Dendritic cell treated with granulocyte-macrophage colony-stimulating factor and Interleukin-4, amounts not matched to agents 40 ng/mL and 50 ng/mL, for 4 days (primary cell): ENCODE measurements around the gene PTH1R.

Source experiments
- H3K27ac Mint-ChIP-seq: one replicate; pipeline ENCODE4 v1.8.0; 2022; ENCODE audit warnings: mild to moderate bottlenecking, mixed read lengths
- H3K27me3 Mint-ChIP-seq: one replicate; pipeline ENCODE4 v1.8.0; 2022; ENCODE audit warnings: mild to moderate bottlenecking, mixed read lengths
- H3K36me3 Mint-ChIP-seq: one replicate; pipeline ENCODE4 v1.8.0; 2022; ENCODE audit warnings: low read depth, mixed read lengths
- H3K4me1 Mint-ChIP-seq: one replicate; pipeline ENCODE4 v1.8.0; 2022; ENCODE audit warnings: low read depth, mixed read lengths
- H3K4me3 Mint-ChIP-seq: one replicate; pipeline ENCODE4 v1.8.0; 2022; ENCODE audit warnings: mild to moderate bottlenecking, moderate library complexity, mixed read lengths
- H3K9me3 Mint-ChIP-seq: one replicate; pipeline ENCODE4 v1.8.0; 2022; ENCODE audit warnings: mixed read lengths
- intact Hi-C: fragments of 100-400 bp; cut with micrococcal nuclease; formaldehyde crosslinking; loops from one replicate; pipeline ENCODE4 v1.15.0; 2022

Gene PTH1R

GRCh38 chr3:46930166-46930944 lies 52.8 kb downstream of the PTH1R start:
- H3K4me1 Mint-ChIP-seq, result peaks cover 94% of the 10 kb centered on the region
- intact Hi-C loops, result no loop called here
- H3K9me3 Mint-ChIP-seq, result peaks cover 11% of the 10 kb centered on the region
- peaks cover 39% of the 10 kb centered on the region for H3K36me3 Mint-ChIP-seq
- no peaks in the 10 kb centered on the region for H3K27me3 Mint-ChIP-seq
- peak overlapping the region; percentile 85 for H3K27ac Mint-ChIP-seq
- peak overlapping the region; percentile 37 for H3K4me3 Mint-ChIP-seq

GRCh38 chr3:46930945-46931403 lies 53.5 kb downstream of the PTH1R start:
- peaks cover 11% of the 10 kb centered on the region for H3K9me3 Mint-ChIP-seq
- peak overlapping the region; percentile 85 for H3K27ac Mint-ChIP-seq
- intact Hi-C loops, result no loop called here
- no peaks in the 10 kb centered on the region for H3K27me3 Mint-ChIP-seq
- H3K36me3 Mint-ChIP-seq, result peaks cover 39% of the 10 kb centered on the region
- H3K4me1 Mint-ChIP-seq, result peaks cover 94% of the 10 kb centered on the region
- peak overlapping the region; percentile 37 for H3K4me3 Mint-ChIP-seq

DNA sequence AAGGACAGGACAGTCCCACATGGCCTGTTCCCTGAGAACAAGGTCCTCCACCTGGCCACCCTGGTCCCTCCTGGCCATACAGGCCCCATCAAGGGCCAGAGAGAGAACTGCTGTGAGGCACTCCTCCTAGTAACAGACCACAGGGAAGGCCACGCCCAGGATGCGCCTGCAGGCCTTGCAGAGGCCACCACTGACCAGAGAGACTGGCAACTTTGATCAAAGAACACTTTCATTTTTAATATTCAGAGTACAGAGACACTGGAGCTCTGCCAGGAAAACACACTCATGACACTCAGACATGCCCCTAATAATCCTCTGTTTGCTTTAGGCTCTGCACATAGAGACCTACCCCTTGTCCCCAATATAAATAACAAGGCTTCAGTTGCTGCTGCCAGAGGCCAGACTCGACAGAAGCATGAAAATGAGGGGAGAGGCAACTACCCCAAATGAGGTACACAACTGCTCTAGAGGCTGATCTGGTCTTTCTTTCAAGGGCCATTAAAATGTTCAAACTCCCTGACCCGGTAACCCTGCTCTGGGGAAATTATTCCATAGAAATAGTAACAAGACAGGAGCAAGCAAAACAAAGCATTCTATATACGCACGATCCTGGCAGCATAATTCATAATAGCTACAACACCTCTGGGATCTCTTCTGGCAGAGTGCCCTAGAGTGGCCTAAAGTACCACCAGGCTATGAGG lies 54.3 kb downstream of the PTH1R start:
- H3K4me1 Mint-ChIP-seq, result peaks cover 94% of the 10 kb centered on the region
- H3K27me3 Mint-ChIP-seq, result no peaks in the 10 kb centered on the region
- peaks cover 40% of the 10 kb centered on the region for H3K36me3 Mint-ChIP-seq
- peak overlapping the region; percentile 85 for H3K27ac Mint-ChIP-seq
- H3K4me3 Mint-ChIP-seq, result peak overlapping the region; percentile 51
- intact Hi-C loops, result loop anchor here (2.0 kb wide), 1 partner anchor 21 kb away; no protein-coding TSS in a partner anchor
- H3K9me3 Mint-ChIP-seq, result peaks cover 11% of the 10 kb centered on the region

DNA sequence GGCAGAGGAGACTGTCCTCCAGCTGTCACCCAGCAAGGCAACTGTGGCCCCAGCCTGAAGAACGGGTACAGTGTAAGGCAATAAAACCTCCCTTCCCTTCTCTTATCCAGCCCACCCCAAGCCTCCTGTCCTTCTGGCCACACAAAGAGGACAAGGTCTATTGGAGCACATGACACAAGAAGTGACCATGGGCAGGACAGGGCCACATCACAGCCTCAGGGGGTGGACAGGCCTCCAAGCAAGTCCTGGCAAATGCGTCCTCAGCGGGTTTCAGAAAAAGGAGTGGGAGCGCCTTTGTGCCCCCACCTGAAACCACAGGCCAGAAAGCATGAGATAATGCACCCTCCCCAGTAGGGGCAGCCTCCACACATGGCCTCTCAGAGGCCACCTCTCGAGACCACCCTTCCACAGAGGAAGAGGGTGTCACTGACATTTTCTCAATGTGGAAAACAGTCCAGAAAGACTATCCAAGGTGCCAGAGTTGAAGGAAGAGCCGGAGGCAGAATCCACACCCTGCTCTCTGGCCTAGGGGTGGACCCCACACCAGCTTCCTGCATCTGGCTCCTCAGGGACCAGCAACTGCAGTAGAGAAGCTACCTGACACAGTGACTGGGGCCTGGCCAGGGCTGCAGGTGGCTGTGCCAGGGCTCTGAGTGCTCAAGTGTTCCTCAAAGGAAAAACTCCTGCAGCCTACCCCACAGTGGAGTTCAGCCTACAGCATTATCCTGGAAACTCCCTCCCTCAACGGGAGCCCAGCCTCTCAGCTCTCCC lies 55.1 kb downstream of the PTH1R start:
- H3K27me3 Mint-ChIP-seq, result no peaks in the 10 kb centered on the region
- H3K9me3 Mint-ChIP-seq, result peaks cover 11% of the 10 kb centered on the region
- intact Hi-C loops, result loop anchor here (2.0 kb wide), 1 partner anchor 20 kb away; no protein-coding TSS in a partner anchor
- H3K4me1 Mint-ChIP-seq, result peaks cover 94% of the 10 kb centered on the region
- no peak overlapping the region for H3K4me3 Mint-ChIP-seq
- peaks cover 48% of the 10 kb centered on the region for H3K36me3 Mint-ChIP-seq
- peak overlapping the region; percentile 85 for H3K27ac Mint-ChIP-seq

- Mint-ChIP-seq H3K9me3 (peaks cover 10% of the 10 kb centered on the region), H3K4me3 (no peak overlapping the region), H3K27me3 (no peaks in the 10 kb centered on the region), H3K4me1 (peaks cover 97% of the 10 kb centered on the region), H3K27ac (no peak overlapping the region), H3K36me3 (peaks cover 54% of the 10 kb centered on the region)
- intact Hi-C loops, result loop anchor here (2.0 kb wide), 1 partner anchor 20 kb away; no protein-coding TSS in a partner anchor
Measured at GRCh38 chr3:46933261-46933660, 55.7 kb downstream of the PTH1R start.

GRCh38 chr3:46934072-46934471 lies 56.6 kb downstream of the PTH1R start:
- Mint-ChIP-seq H3K9me3 (peaks cover 2% of the 10 kb centered on the region), H3K27ac (peak overlapping the region; percentile 39), H3K4me1 (peaks cover 96% of the 10 kb centered on the region), H3K36me3 (peaks cover 54% of the 10 kb centered on the region), H3K27me3 (no peaks in the 10 kb centered on the region), H3K4me3 (no peak overlapping the region)
- intact Hi-C loops, result no loop called here

DNA sequence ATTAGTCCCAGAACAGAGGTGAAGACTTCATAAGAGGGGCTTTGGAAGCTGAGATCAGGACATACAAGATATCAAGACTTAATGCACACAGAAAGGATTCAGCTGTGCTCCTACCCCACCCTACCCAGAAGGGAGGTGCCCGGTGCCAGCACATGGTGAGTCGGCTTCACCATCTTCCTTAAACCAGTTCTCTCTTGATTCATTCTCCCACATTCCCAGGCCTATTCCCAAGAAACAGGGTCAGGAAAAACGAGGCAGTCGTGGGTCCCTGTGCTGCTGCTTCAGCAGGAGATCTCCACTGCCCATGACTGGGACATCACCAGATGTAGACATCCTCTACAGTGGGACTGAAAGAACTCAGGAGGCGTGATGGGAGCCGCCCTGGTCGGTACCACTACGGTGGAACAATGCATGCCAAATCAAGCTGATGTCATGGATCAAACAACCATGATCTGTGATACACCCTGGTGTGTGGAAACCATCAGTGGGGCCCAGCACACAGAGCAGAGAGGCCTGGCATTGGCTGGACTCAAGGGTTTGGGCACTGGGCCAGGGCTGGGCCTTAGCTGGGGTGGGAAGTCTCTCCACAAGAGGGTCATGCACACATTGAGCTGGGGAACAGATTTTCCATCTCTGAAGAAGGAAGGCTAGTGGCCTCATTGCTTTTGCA lies 57.1 kb downstream of the PTH1R start:
- Mint-ChIP-seq H3K27ac (peak overlapping the region; percentile 39), H3K4me3 (no peak overlapping the region), H3K9me3 (no peaks in the 10 kb centered on the region), H3K36me3 (peaks cover 56% of the 10 kb centered on the region), H3K27me3 (no peaks in the 10 kb centered on the region), H3K4me1 (peaks cover 96% of the 10 kb centered on the region)
- intact Hi-C loops, result loop anchor here (5.0 kb wide), 1 partner anchor 38 kb away; no protein-coding TSS in a partner anchor

DNA sequence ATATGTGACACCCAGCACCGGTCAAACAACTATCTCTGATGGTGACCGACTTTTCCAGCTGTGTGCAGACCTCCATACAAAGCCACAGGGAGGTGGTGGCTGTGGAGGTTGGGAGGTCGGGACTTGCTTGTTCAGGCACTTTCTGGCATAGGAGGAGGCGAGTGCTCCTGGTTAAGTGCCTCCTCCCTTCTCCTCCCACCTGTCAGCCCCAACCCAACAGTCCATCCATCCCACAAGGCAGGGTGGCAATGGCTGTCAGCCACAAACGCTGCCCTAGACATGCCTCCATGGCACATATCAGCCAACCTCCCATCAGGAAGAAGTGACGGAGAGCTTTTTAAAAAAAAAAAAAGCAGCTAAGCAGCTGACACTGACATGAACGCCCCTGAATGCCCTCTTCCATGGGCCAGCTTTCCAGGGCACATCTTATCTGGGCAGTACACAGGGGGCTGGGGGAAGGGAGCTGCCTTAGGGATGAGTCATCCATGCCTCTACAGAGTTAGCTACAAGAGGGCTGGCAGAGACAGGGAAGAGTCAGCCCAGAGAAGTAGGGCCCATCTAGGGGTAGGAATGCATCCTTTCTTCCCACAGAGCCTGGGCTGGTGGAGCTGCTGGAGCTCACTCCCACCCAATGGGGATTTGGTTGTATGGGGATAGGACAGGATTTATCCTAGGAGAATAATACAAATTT lies 57.8 kb downstream of the PTH1R start:
- H3K9me3 Mint-ChIP-seq, result no peaks in the 10 kb centered on the region
- peak overlapping the region; percentile 6 for H3K4me3 Mint-ChIP-seq
- H3K27ac Mint-ChIP-seq, result peak overlapping the region; percentile 39
- H3K36me3 Mint-ChIP-seq, result peaks cover 63% of the 10 kb centered on the region
- H3K4me1 Mint-ChIP-seq, result peaks cover 96% of the 10 kb centered on the region
- H3K27me3 Mint-ChIP-seq, result no peaks in the 10 kb centered on the region
- intact Hi-C loops, result loop anchor here (5.0 kb wide), 1 partner anchor 37 kb away; no protein-coding TSS in a partner anchor

- Mint-ChIP-seq H3K27me3 (no peaks in the 10 kb centered on the region), H3K9me3 (no peaks in the 10 kb centered on the region), H3K36me3 (peaks cover 71% of the 10 kb centered on the region), H3K4me3 (no peak overlapping the region), H3K27ac (peak overlapping the region; percentile 39), H3K4me1 (peaks cover 94% of the 10 kb centered on the region)
- intact Hi-C loops, result loop anchor here (5.0 kb wide), 1 partner anchor 36 kb away; no protein-coding TSS in a partner anchor
Measured at GRCh38 chr3:46935989-46936558, 58.6 kb downstream of the PTH1R start.

DNA sequence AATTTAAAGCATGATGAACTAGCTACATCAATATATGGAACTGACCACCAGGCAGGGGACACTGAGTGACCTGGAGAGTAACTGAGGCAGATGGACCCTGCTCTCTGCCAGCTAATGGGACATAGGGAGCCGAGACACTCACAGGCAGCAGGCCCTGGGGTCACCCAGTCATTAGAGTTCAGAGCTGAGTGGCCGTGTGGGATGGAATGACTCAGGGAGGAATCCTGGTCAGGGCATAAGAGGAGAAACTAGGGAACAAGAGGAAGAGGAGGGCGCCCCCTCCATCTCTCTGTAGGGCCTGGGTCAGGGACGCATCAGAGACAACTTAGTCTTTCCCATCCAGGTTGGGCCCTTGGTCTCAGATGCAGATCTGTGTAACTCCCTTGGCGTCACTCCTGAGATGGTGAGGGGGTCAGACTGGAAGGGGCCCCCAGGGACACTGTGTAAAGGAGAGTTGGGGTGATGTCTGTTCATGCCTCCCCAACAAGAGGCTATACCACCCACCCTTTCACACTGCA lies 59.3 kb downstream of the PTH1R start:
- no peak overlapping the region for H3K27ac Mint-ChIP-seq
- no peak overlapping the region for H3K4me3 Mint-ChIP-seq
- peaks cover 87% of the 10 kb centered on the region for H3K4me1 Mint-ChIP-seq
- H3K9me3 Mint-ChIP-seq, result no peaks in the 10 kb centered on the region
- intact Hi-C loops, result loop anchor here (5.0 kb wide), 1 partner anchor 36 kb away; no protein-coding TSS in a partner anchor
- no peaks in the 10 kb centered on the region for H3K27me3 Mint-ChIP-seq
- H3K36me3 Mint-ChIP-seq, result peaks cover 70% of the 10 kb centered on the region

DNA sequence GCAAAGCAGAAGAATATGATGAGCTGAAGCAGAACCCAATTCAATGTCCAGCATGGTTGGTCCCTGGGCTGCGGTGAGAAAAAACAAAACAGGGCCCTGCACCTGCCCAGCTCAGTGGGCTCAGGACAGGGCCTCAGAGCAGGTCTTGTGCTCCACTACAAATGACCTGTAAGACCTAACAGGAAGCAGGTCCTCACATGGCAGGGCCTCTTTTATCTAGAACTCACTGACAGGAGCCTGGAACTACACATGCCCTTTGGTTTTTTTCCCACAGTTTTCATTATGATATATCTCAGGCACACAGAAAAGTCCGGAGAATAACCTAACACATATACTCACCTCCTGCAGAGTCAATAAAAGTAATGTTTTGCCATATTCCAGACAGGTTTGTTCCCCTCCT lies 60.6 kb downstream of the PTH1R start:
- Mint-ChIP-seq H3K4me3 (no peak overlapping the region), H3K4me1 (peaks cover 82% of the 10 kb centered on the region), H3K27me3 (no peaks in the 10 kb centered on the region), H3K27ac (no peak overlapping the region), H3K36me3 (peaks cover 82% of the 10 kb centered on the region), H3K9me3 (no peaks in the 10 kb centered on the region)
- intact Hi-C loops, result loop anchor here (5.0 kb wide), 1 partner anchor 34 kb away; no protein-coding TSS in a partner anchor
